Endothelial cell of umbilical vein (primary cell): ENCODE measurements around the gene CHRD. TPM values are rescaled to one million over a fixed set of nuclear protein-coding genes. Genes with fewer than 3 reads are reported as not detected.

Experiments
- BruUV-seq: library from RNA; stranded (reverse); fragments of 400-500 nt; replicated peaks from 2 replicates; lab custom pipeline; 2021; lab: Mats Ljungman, UMichigan
- CTCF ChIA-PET: fragments of 300-600, 350-600 bp; sonication (Branson Sonifier 250); formaldehyde crosslinking; loops from one replicate; lab custom pipeline; 2021; ENCODE audit warnings: antibody characterized with exemption, inconsistent platforms; lab: Charles Lee
- POLR2A ChIA-PET: fragments of 300-600, 350-600 bp; sonication (Branson Sonifier 250); formaldehyde crosslinking; loops from one replicate; lab custom pipeline; 2021; ENCODE audit warnings: antibody characterized with exemption, inconsistent platforms; lab: Charles Lee
- DNase-seq: peaks from one replicate; pipeline ENCODE4 v3.0.0-alpha.2; 2011; ENCODE audit warnings: low read depth, low spot score
- FAIRE-seq: peaks from 2 replicates; lab custom pipeline; 2011; peaks lifted over from hg19 to GRCh38; lab: Jason Lieb, UNC
- H2AFZ ChIP-seq: 2 replicates; pipeline ENCODE4 v1.6.0; 2012; ENCODE audit warnings: low read depth, low read length, control low read depth, inconsistent platforms
- H3K27ac ChIP-seq: 2 replicates; pipeline ENCODE4 v1.5.1; 2011; ENCODE audit warnings: low read depth, mild to moderate bottlenecking, control low read depth, low read length, moderate library complexity; ENCODE audit not compliant: insufficient read depth
- H3K27me3 ChIP-seq, 2 experiments: 2 replicates each; pipeline versions ENCODE4 v1.6.0 to v1.6.1; 2011; ENCODE audit warnings: low read length in 2 of 2, mixed read lengths in 1 of 2; ENCODE audit not compliant: control insufficient read depth in 2 of 2, insufficient read depth in 2 of 2
- H3K36me3 ChIP-seq, 2 experiments: 2 replicates in 1 of 2; 3 replicates in 1 of 2; pipeline ENCODE4 v1.5.1; 2011; ENCODE audit warnings: low read length in 2 of 2, mild to moderate bottlenecking in 1 of 2, moderate library complexity in 1 of 2; ENCODE audit not compliant: control insufficient read depth in 2 of 2, insufficient read depth in 2 of 2; ENCODE audit errors: extremely low read depth in 1 of 2
- H3K4me1 ChIP-seq: 3 replicates; pipeline ENCODE4 v1.5.1; 2011; ENCODE audit warnings: mild to moderate bottlenecking, low read length; ENCODE audit not compliant: control insufficient read depth, insufficient read depth; ENCODE audit errors: extremely low read depth
- H3K4me2 ChIP-seq: 2 replicates; pipeline ENCODE4 v1.6.1; 2011; ENCODE audit warnings: low read length, control low read depth, mixed read lengths; ENCODE audit not compliant: insufficient read depth
- H3K4me3 ChIP-seq, 3 experiments: fragments of 200-600 bp in 1 of 3; sonication (generic), shearing (Covaris generic) in 1 of 3; replicated peaks in 1 of 3; 2 replicates each; pipeline ENCODE4 v1.5.1; 2011 to 2016; ENCODE audit warnings: control low read depth in 3 of 3, low read length in 3 of 3, mild to moderate bottlenecking in 2 of 3, inconsistent platforms in 1 of 3, low read depth in 1 of 3, moderate library complexity in 1 of 3; ENCODE audit not compliant: insufficient read depth in 1 of 3
- H3K79me2 ChIP-seq: 2 replicates; pipeline ENCODE4 v1.6.0; 2012; ENCODE audit warnings: low read length, inconsistent platforms; ENCODE audit not compliant: control insufficient read depth, insufficient read depth
- H3K9ac ChIP-seq: replicated peaks from 2 replicates; pipeline ENCODE3; 2011; ENCODE audit warnings: low read length, control low read depth; ENCODE audit not compliant: insufficient read depth; ENCODE audit errors: extremely low read depth
- H3K9me1 ChIP-seq: replicated peaks from 3 replicates; pipeline ENCODE4 v1.6.0; 2011; ENCODE audit warnings: mild to moderate bottlenecking, low read length; ENCODE audit not compliant: control insufficient read depth, insufficient read depth; ENCODE audit errors: extremely low read depth
- H3K9me3 ChIP-seq: replicated peaks from 2 replicates; pipeline ENCODE4 v1.5.1; 2012; ENCODE audit warnings: low read length, inconsistent platforms; ENCODE audit not compliant: control insufficient read depth, insufficient read depth
- H4K20me1 ChIP-seq: replicated peaks from 2 replicates; pipeline ENCODE3; 2011; ENCODE audit warnings: mild to moderate bottlenecking, low read length; ENCODE audit not compliant: control insufficient read depth, insufficient read depth; ENCODE audit errors: extremely low read depth
- EZH2 ChIP-seq: IDR thresholded peaks from 2 replicates; pipeline ENCODE4 v1.6.1; 2012; ENCODE audit warnings: borderline replicate concordance, low read depth, mild to moderate bottlenecking, moderate library complexity, low read length, inconsistent platforms; ENCODE audit not compliant: severe bottlenecking
- FOS ChIP-seq: IDR thresholded peaks from 2 replicates; pipeline ENCODE4 v1.6.1; 2011; ENCODE audit warnings: mild to moderate bottlenecking, low read length, moderate library complexity, borderline replicate concordance; ENCODE audit not compliant: insufficient read depth
- GATA2 ChIP-seq: IDR thresholded peaks from 2 replicates; pipeline ENCODE4 v1.7.0; 2011; ENCODE audit warnings: low read depth, mild to moderate bottlenecking, moderate library complexity, mixed read lengths, low read length; ENCODE audit not compliant: insufficient read length, insufficient read depth
- JUN ChIP-seq: IDR thresholded peaks from 2 replicates; pipeline ENCODE4 v1.6.1; 2011; ENCODE audit warnings: borderline replicate concordance, low read depth; ENCODE audit not compliant: insufficient read length, insufficient read depth
- MYC ChIP-seq: IDR thresholded peaks from one replicate; pipeline ENCODE4 v1.6.1; 2011; ENCODE audit warnings: mild to moderate bottlenecking, low read depth, low read length
- POLR2A ChIP-seq: IDR thresholded peaks from 2 replicates; pipeline ENCODE4 v1.6.1; 2012; ENCODE audit warnings: low read depth, mild to moderate bottlenecking, control low read depth, low read length
- POLR2AphosphoS5 ChIP-seq: IDR thresholded peaks from 2 replicates; pipeline ENCODE4 v1.6.1; 2012; ENCODE audit warnings: low read depth, mild to moderate bottlenecking, control low read depth, low read length, moderate library complexity; ENCODE audit not compliant: insufficient read depth
- dilution Hi-C: fragments of 300-500 bp; cut with MboI; formaldehyde crosslinking; loops from one replicate; pipeline ENCODE4 v1.15.0; 2019; ENCODE audit warnings: low sequenced_read_pairs; ENCODE audit not compliant: extremely low pct_ligation_motif_present
- intact Hi-C: fragments of 100-400 bp; cut with micrococcal nuclease; formaldehyde crosslinking; loops from one replicate; pipeline ENCODE4 v1.10.0; 2022
- polyA plus RNA-seq, 4 experiments: library from polyadenylated mRNA; depleted of rRNA in 3 of 4; stranded (reverse) in 3 of 4; unstranded in 1 of 4; fragments of >200 nt; gene quantifications; 2 replicates each; pipeline versions ENCODE4 v1.2.1 to v1.2.3, GENCODE V29; 2011 to 2012; ENCODE audit warnings: missing spikeins in 1 of 4
- total RNA-seq: library from RNA; stranded (reverse); gene quantifications from 2 replicates; pipeline ENCODE4 v1.2.3, GENCODE V29; 2021
- TF ChIP-seq, protein P1 (sequence below), 2 donors: IDR thresholded peaks; 1 replicate in 1 of 2; 2 replicates in 1 of 2; pipeline ENCODE4 v1.5.1; 2011; ENCODE audit warnings: low read length in 2 of 2, mild to moderate bottlenecking in 2 of 2, moderate library complexity in 2 of 2, control low read depth in 1 of 2, inconsistent platforms in 1 of 2, low read depth in 1 of 2; ENCODE audit not compliant: insufficient read depth in 1 of 2; ENCODE audit errors: extremely low read depth in 1 of 2
- TF ChIP-seq, protein P2 (sequence below): IDR thresholded peaks from 2 replicates; pipeline ENCODE4 v1.6.1; 2011; ENCODE audit not compliant: insufficient read depth, insufficient read length

The CHRD gene
- total and polyA plus RNA-seq, 2 donors (not counting 3 experiments of a cell fraction or from before 2014, with no cell fraction given) = 0.40 to 0.54 TPM

GRCh38 chr3:184344579-184345316 lies 35.1 kb upstream of the CHRD start:
- no peaks in the 10 kb centered on the region for H3K9me3 ChIP-seq
- H3K9ac ChIP-seq = no peak overlapping the region
- peaks cover 8% of the 10 kb centered on the region for H3K79me2 ChIP-seq
- no peak for FAIRE-seq
- H3K36me3 ChIP-seq = peaks cover 6 to 25% of the 10 kb centered on the region in 2 experiments
- TF ChIP-seq JUN (no peak), POLR2A (no peak), FOS (no peak), EZH2 (no peak), MYC (no peak), POLR2AphosphoS5 (no peak), GATA2 (no peak)
- TF ChIP-seq, protein P1, sequence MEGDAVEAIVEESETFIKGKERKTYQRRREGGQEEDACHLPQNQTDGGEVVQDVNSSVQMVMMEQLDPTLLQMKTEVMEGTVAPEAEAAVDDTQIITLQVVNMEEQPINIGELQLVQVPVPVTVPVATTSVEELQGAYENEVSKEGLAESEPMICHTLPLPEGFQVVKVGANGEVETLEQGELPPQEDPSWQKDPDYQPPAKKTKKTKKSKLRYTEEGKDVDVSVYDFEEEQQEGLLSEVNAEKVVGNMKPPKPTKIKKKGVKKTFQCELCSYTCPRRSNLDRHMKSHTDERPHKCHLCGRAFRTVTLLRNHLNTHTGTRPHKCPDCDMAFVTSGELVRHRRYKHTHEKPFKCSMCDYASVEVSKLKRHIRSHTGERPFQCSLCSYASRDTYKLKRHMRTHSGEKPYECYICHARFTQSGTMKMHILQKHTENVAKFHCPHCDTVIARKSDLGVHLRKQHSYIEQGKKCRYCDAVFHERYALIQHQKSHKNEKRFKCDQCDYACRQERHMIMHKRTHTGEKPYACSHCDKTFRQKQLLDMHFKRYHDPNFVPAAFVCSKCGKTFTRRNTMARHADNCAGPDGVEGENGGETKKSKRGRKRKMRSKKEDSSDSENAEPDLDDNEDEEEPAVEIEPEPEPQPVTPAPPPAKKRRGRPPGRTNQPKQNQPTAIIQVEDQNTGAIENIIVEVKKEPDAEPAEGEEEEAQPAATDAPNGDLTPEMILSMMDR (IDR thresholded peaks at IDR 0.05; ENCODE audit: extremely low read depth in 1 of 2, insufficient read depth in 1 of 2, low read depth in 1 of 2, low read length in 2 of 2) = no peak
- TF ChIP-seq, protein P2, sequence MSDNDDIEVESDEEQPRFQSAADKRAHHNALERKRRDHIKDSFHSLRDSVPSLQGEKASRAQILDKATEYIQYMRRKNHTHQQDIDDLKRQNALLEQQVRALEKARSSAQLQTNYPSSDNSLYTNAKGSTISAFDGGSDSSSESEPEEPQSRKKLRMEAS = no peak
- no peaks in the 10 kb centered on the region for H3K27me3 ChIP-seq
- H3K4me3 ChIP-seq = no peak overlapping the region
- intact Hi-C loops (no loop called here), dilution Hi-C loops (no loop called here)
- CTCF ChIA-PET = interaction anchor here (0.6 to 1.7 kb wide), 7 partner anchors 8 to 27 kb away, joined by 3 to 8 read pairs (median 4); partner anchors contain the start of gene CLCN2
- no peak for DNase-seq
- H3K27ac ChIP-seq = no peak overlapping the region
- no peak overlapping the region for H2AFZ ChIP-seq
- H3K4me2 ChIP-seq = no peak overlapping the region
- H4K20me1 ChIP-seq = no peaks in the 10 kb centered on the region
- H3K9me1 ChIP-seq = no peaks in the 10 kb centered on the region
- POLR2A ChIA-PET = no interaction called here
- BruUV-seq = no TSS peak
- peaks cover 9% of the 10 kb centered on the region for H3K4me1 ChIP-seq
